Neural progenitor cell (in vitro differentiated cells): Measurements from ENCODE around the gene PDE1C. TPM values are rescaled to one million over a fixed set of nuclear protein-coding genes. Genes with fewer than 3 reads are reported as not detected.

Experiments used
- DNase-seq: peaks from one replicate; pipeline ENCODE4 v3.0.0-alpha.2; 2016; ENCODE audit warnings: low spot score
- H2AFZ ChIP-seq: fragments of 200-600 bp; sonication (generic); replicated peaks from 2 replicates; pipeline ENCODE4 v1.6.1; 2016; ENCODE audit warnings: antibody characterized with exemption
- H3F3A ChIP-seq: fragments of 200-600 bp; sonication (generic); 2 replicates; pipeline ENCODE4 v1.6.1; 2016; ENCODE audit warnings: antibody characterized with exemption, low read depth
- H3K27ac ChIP-seq: fragments of 200-600 bp; sonication (generic); 2 replicates; pipeline ENCODE4 v1.5.1; 2016; ENCODE audit warnings: mild to moderate bottlenecking
- H3K27me3 ChIP-seq: fragments of 200-600 bp; sonication (generic); 2 replicates; pipeline ENCODE4 v1.6.1; 2016; ENCODE audit warnings: mild to moderate bottlenecking, moderate library complexity
- H3K36me3 ChIP-seq: fragments of 200-600 bp; sonication (generic); 2 replicates; pipeline ENCODE4 v1.5.1; 2016
- H3K4me1 ChIP-seq: fragments of 200-600 bp; sonication (generic); 2 replicates; pipeline ENCODE4 v1.6.1; 2016; ENCODE audit warnings: mixed run types
- H3K4me2 ChIP-seq: fragments of 200-600 bp; sonication (generic); 2 replicates; pipeline ENCODE4 v1.6.1; 2016
- H3K4me3 ChIP-seq: fragments of 200-600 bp; sonication (generic); 2 replicates; pipeline ENCODE4 v1.5.1; 2016
- H3K79me2 ChIP-seq: fragments of 200-600 bp; sonication (generic); 2 replicates; pipeline ENCODE4 v1.6.1; 2016; ENCODE audit warnings: low read depth
- H3K9ac ChIP-seq: fragments of 200-600 bp; sonication (generic); 2 replicates; pipeline ENCODE4 v1.6.1; 2016
- H3K9me3 ChIP-seq: fragments of 200-600 bp; sonication (generic); 2 replicates; pipeline ENCODE4 v1.5.1; 2016; ENCODE audit warnings: low read depth
- H4K20me1 ChIP-seq: fragments of 200-600 bp; sonication (generic); 2 replicates; pipeline ENCODE4 v1.6.1; 2016; ENCODE audit warnings: low read depth
- H3K27ac Mint-ChIP-seq: 3 replicates; pipeline ENCODE4 v1.8.0; 2021; ENCODE audit warnings: mixed read lengths
- H3K27me3 Mint-ChIP-seq: 2 replicates; pipeline ENCODE4 v1.8.0; 2022; ENCODE audit warnings: low read depth, mild to moderate bottlenecking, inconsistent platforms, moderate library complexity, mixed read lengths; ENCODE audit not compliant: insufficient read depth
- H3K36me3 Mint-ChIP-seq: 3 replicates; pipeline ENCODE4 v1.8.0; 2021; ENCODE audit warnings: mixed read lengths
- H3K4me1 Mint-ChIP-seq: 3 replicates; pipeline ENCODE4 v1.8.0; 2021; ENCODE audit warnings: mixed read lengths
- H3K4me3 Mint-ChIP-seq: 3 replicates; pipeline ENCODE4 v1.8.0; 2021; ENCODE audit warnings: mild to moderate bottlenecking, moderate library complexity, mixed read lengths
- H3K9me3 Mint-ChIP-seq: 3 replicates; pipeline ENCODE4 v1.8.0; 2020; ENCODE audit warnings: mixed read lengths
- EZH2 ChIP-seq: fragments of 200-600 bp; sonication (generic); IDR thresholded peaks from 2 replicates; pipeline ENCODE4 v1.6.1; 2017; ENCODE audit warnings: antibody characterized with exemption, mild to moderate bottlenecking, moderate library complexity
- EZH2phosphoT487 ChIP-seq: fragments of 200-600 bp; sonication (generic); IDR thresholded peaks from 2 replicates; pipeline ENCODE4 v1.6.1; 2017; ENCODE audit warnings: antibody characterized with exemption
- total RNA-seq: library from RNA; depleted of rRNA; stranded (reverse); fragments of >200 nt; gene quantifications from 2 replicates; pipeline ENCODE4 v1.2.3, GENCODE V29; 2015; ENCODE audit warnings: low replicate concordance
- TF ChIP-seq, protein P1 (sequence below): fragments of 200-600 bp; sonication (generic); IDR thresholded peaks from 2 replicates; pipeline ENCODE4 v1.5.1; 2017; ENCODE audit warnings: antibody characterized with exemption, mild to moderate bottlenecking

Gene PDE1C
- total RNA-seq, 1 donor from 2014 or later: 0.54 TPM

DNA sequence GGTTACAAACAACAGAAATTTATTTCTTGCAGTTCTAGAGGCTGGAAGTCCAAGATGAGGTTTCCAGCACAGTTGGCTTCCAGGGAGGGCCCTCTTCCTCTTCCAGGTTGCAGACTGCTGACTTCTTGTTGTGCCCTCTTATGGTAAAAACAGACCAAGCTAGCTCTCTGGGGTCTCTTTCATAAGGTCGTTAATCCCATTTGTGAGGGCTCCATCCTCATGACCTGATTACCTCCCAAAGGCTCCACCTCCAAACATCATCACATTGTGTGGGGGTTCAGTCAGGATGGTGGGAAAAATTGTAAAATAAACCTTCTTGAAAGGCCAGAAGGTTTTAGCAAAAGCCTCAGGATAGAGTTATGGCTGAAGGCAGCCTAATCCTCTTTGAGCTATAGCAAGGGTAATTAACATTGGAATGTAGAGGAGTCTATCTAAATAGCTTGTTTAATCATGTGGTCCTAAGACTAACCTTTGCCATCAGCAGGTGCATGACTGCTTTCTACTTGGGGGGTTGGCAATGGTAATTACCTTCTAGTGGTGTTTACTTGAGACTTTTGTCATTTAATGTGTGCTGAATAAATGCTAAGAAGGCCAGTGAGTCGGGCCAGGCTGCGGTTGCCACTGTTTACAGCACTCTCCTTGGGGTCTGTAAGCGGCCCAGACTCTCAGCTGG is 302.4 kb downstream of the PDE1C start:
- peak; percentile 83 for DNase-seq
- Histone ChIP-seq H3K36me3 (no peaks in the 10 kb centered on the region), H3K9me3 (peaks cover 3% of the 10 kb centered on the region), H3K79me2 (no peaks in the 10 kb centered on the region), H3K27ac (peak overlapping the region; percentile 65), H3K4me2 (peak overlapping the region; percentile 51), H3K9ac (no peak overlapping the region), H3K27me3 (peaks cover 87% of the 10 kb centered on the region), H2AFZ (no peak overlapping the region), H3K4me3 (no peak overlapping the region), H3F3A (peaks cover 26% of the 10 kb centered on the region), H3K4me1 (peaks cover 13% of the 10 kb centered on the region), H4K20me1 (no peaks in the 10 kb centered on the region)
- peaks cover 2% of the 10 kb centered on the region for H3K36me3 Mint-ChIP-seq
- peaks cover 15% of the 10 kb centered on the region for H3K27me3 Mint-ChIP-seq
- H3K4me1 Mint-ChIP-seq: peaks cover 17% of the 10 kb centered on the region
- no peak overlapping the region for H3K4me3 Mint-ChIP-seq
- H3K27ac Mint-ChIP-seq: peak overlapping the region; percentile 65
- TF ChIP-seq, protein P1, sequence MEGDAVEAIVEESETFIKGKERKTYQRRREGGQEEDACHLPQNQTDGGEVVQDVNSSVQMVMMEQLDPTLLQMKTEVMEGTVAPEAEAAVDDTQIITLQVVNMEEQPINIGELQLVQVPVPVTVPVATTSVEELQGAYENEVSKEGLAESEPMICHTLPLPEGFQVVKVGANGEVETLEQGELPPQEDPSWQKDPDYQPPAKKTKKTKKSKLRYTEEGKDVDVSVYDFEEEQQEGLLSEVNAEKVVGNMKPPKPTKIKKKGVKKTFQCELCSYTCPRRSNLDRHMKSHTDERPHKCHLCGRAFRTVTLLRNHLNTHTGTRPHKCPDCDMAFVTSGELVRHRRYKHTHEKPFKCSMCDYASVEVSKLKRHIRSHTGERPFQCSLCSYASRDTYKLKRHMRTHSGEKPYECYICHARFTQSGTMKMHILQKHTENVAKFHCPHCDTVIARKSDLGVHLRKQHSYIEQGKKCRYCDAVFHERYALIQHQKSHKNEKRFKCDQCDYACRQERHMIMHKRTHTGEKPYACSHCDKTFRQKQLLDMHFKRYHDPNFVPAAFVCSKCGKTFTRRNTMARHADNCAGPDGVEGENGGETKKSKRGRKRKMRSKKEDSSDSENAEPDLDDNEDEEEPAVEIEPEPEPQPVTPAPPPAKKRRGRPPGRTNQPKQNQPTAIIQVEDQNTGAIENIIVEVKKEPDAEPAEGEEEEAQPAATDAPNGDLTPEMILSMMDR: peak; percentile 12
- no peak for TF ChIP-seq EZH2
- H3K9me3 Mint-ChIP-seq: peaks cover 27% of the 10 kb centered on the region

- Histone ChIP-seq H3K27ac (no peak overlapping the region), H2AFZ (no peak overlapping the region), H3K79me2 (no peaks in the 10 kb centered on the region), H3K9me3 (no peaks in the 10 kb centered on the region), H3K4me3 (no peak overlapping the region), H3K27me3 (peaks cover 87% of the 10 kb centered on the region), H3K9ac (no peak overlapping the region), H3K36me3 (no peaks in the 10 kb centered on the region), H3K4me2 (no peak overlapping the region), H4K20me1 (no peaks in the 10 kb centered on the region), H3F3A (peaks cover 26% of the 10 kb centered on the region), H3K4me1 (peaks cover 13% of the 10 kb centered on the region)
- Mint-ChIP-seq H3K27me3 (peaks cover 11% of the 10 kb centered on the region), H3K4me1 (peaks cover 17% of the 10 kb centered on the region), H3K9me3 (peaks cover 24% of the 10 kb centered on the region), H3K27ac (no peak overlapping the region), H3K36me3 (peaks cover 2% of the 10 kb centered on the region), H3K4me3 (no peak overlapping the region)
- DNase-seq: no peak
- TF ChIP-seq EZH2 (no peak), EZH2phosphoT487 (no peak)
- TF ChIP-seq, protein P1: no peak
Observed at GRCh38 chr7:31764462-31764861, 305.7 kb downstream of the PDE1C start.

- Histone ChIP-seq H3K27ac (no peak overlapping the region), H3K36me3 (no peaks in the 10 kb centered on the region), H3F3A (peaks cover 22% of the 10 kb centered on the region), H3K4me3 (no peak overlapping the region), H3K4me2 (no peak overlapping the region), H2AFZ (no peak overlapping the region), H3K79me2 (no peaks in the 10 kb centered on the region), H3K4me1 (peaks cover 13% of the 10 kb centered on the region), H3K27me3 (peaks cover 87% of the 10 kb centered on the region), H3K9me3 (no peaks in the 10 kb centered on the region), H3K9ac (no peak overlapping the region), H4K20me1 (no peaks in the 10 kb centered on the region)
- H3K27me3 Mint-ChIP-seq: peaks cover 9% of the 10 kb centered on the region
- peaks cover 21% of the 10 kb centered on the region for H3K4me1 Mint-ChIP-seq
- no peak overlapping the region for H3K27ac Mint-ChIP-seq
- no peak for DNase-seq
- no peak overlapping the region for H3K4me3 Mint-ChIP-seq
- no peak for TF ChIP-seq EZH2phosphoT487
- TF ChIP-seq, protein P1: peak; percentile 56
- H3K36me3 Mint-ChIP-seq: peaks cover 2% of the 10 kb centered on the region
- H3K9me3 Mint-ChIP-seq: peaks cover 24% of the 10 kb centered on the region
Observed at GRCh38 chr7:31763548-31763947, 306.7 kb downstream of the PDE1C start.
